Measurements from ENCODE around the gene OR2T34.
"Not testable (repeated sequence)": the region's sequence is repeated elsewhere in the genome, so short reads cannot be mapped to it uniquely, and the experiment has no call there.

Gene OR2T34, protein sequence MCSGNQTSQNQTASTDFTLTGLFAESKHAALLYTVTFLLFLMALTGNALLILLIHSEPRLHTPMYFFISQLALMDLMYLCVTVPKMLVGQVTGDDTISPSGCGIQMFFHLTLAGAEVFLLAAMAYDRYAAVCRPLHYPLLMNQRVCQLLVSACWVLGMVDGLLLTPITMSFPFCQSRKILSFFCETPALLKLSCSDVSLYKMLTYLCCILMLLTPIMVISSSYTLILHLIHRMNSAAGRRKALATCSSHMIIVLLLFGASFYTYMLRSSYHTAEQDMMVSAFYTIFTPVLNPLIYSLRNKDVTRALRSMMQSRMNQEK

DNA sequence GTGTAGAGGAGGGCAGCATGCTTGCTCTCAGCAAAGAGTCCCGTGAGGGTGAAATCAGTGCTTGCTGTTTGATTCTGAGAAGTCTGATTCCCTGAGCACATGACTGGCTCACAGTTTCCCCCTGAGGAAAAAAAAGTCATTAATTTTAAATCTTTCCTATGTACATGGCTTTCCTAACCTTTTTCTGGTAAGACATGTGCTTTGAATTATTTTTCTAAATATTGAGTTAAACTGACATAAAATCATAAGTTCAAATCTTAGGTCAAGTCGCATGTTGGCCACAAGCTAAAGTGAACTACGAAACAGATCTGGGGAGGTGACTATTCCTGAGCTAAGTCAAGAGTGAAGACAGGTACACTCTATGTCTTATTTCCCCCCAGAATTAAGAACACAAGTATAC is at the start of gene OR2T34:
Gene OR2T34, minus strand, starts transcription at position 101 of the 400 bp plus-strand sequence. Its CDS starts 0 bp downstream, at position 101.
- not testable (repeated sequence) for DNase-seq (ENCODE audit: extremely low spot score, insufficient read length, low read depth); FAIRE-seq

GRCh38 chr1:248622570-248623001 is 48.0 kb upstream of the OR2T34 start:
- FAIRE-seq (peak; percentile 88), DNase-seq (ENCODE audit: extremely low spot score, insufficient read length, low read depth) (peak; percentile 42)

DNA sequence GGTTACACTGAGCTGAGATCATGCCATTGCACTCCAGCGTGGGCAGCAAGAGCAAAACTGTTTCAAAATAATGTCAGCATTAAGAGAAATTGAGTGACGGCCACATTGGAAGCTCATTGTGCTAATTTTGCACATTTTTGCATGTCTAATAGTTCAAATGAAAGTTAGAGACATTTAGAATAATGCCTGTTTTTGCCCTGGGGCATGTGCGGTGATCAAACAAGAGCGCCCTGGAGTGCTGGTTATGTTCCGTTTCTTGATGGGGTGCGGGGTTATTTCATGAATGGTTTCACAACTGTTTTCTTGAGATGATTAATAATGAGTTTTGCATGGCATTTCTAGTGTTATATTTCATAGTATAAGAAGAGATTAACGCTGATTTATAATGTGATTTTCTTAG is 47.2 kb upstream of the OR2T34 start:
- DNase-seq (ENCODE audit: extremely low spot score, insufficient read length, low read depth) (no peak), FAIRE-seq (peak; percentile 39)

DNA sequence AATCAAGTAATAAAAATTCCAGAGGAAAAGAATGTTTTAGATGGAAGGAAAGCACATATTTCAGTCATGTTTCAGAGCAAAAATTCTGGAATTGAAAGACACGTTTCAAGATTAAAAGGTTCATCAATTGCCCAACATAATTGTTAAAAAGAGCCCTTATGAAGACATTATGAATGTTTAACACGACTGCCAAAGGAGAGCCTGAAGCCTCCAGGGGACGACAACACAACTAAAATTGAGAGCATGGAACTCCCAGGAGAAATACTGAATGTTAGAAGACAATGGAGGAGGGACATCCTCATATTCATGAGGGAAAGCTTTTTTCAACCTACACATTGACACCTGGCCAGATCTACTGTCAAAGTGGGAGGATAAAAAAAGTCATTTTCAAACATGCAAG is 44.3 kb upstream of the OR2T34 start:
- peak; percentile 82 for FAIRE-seq
- no peak for DNase-seq (ENCODE audit: extremely low spot score, insufficient read length, low read depth)

DNA sequence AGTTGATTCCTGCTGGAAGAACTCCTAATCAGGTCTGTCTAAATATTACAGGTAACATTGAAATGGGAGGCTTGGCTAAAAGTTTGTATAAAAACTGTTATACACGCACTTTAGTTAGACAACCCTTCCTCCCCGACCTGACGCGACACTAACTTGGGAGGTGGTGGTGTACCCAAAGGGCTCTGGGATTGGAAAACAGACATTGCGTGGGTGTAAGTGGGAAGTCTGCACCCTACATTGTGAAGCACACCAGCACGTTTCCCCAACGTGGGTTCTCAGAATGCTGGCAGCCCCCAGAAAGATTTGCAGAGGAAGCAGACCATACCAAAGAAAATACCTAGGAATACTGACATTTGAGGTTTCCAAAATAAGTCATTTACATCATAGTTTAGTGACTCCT is 43.6 kb upstream of the OR2T34 start:
- DNase-seq (ENCODE audit: extremely low spot score, insufficient read length, low read depth) (no peak), FAIRE-seq (no peak)

DNA sequence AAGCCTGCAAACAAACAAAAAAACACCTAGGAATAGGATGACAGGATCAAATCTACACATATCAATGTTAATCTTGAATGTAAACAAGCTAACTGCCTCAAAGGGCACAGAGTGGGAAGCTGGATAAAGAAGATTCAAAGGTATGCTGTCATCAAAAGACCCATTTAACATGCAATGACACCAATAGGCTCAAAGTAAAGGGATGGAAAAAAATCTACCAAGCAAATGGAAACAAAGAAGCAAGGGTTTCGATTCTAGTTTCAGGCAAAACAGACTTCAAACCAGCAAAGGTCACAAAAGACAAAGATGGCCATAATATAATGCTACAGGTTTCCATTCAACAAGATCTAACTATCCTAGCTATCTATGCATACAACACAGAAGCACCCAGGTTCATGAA is 39.2 kb upstream of the OR2T34 start:
- FAIRE-seq (peak; percentile 39), DNase-seq (ENCODE audit: extremely low spot score, insufficient read length, low read depth) (no peak)

- FAIRE-seq (no peak), DNase-seq (ENCODE audit: extremely low spot score, insufficient read length, low read depth) (no peak)
These were observed 37.4 kb upstream of the OR2T34 start for GRCh38 chr1:248611883-248612414.

- FAIRE-seq: no peak
- no peak for DNase-seq (ENCODE audit: extremely low spot score, insufficient read length, low read depth)
These were observed 35.7 kb upstream of the OR2T34 start for GRCh38 chr1:248610301-248610700.

DNA sequence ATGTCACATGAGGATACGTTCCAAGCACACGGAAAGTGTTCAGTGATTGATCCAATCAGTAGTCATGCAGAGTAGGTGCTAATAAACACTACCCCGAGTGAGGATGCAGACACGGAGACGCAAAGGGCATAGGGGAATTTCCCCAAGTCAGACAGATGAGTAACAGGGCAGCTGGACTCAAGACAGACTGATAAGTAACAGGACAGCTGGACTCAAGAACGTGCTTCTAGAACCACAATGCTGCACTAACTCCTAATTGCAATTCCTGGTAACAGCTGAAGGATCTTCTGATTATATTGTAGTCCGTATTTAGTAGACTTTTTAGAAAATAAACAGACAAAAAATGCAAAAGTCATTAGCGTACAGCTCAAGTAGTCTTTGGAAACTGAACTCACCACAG is 24.8 kb upstream of the OR2T34 start:
- FAIRE-seq (no peak), DNase-seq (ENCODE audit: extremely low spot score, insufficient read length, low read depth) (no peak)

DNA sequence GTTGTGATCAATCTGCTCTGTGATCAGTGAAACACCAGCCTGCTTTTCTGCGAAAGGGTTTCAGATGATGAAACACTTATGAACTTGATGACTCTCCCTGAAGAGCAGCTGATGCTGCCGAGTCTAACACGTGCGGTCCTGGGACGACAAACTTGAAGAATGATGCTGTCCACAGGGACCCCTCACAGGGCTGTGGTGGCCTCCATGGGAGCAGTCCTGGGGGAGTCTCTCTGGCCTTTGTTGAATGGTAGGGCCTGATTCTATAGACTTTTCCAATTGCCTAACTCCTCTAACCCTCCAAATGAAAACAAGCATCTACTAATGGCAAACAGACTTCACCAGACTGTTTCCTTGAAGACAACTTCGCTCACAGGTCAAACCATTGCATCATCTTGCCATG is 23.0 kb upstream of the OR2T34 start, which contains the start of gene OR2T10:
Gene OR2T10, minus strand, starts transcription at position 112 of the 400 bp plus-strand sequence. CDS start 3,932 bp downstream, outside the sequence.
- FAIRE-seq (no peak), DNase-seq (ENCODE audit: extremely low spot score, insufficient read length, low read depth) (no peak)

DNA sequence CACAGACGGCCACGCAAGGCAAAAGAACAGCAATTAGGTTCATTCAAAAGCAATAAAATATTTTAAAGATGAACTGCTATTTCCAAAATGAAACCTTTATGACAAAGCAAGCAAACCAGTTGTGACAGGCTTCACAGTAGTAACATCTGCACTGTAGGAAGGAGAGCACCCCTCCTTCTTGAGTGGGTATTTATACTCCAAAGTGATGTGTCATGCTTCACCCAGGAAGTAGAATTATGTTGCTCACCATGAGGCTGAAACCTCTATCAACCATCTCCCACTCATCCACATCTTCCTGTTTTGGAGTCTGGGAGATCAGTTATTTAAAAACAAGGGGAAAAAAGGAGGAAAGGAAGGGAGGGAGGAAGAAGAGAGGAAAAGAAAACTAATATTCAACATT is 22.1 kb upstream of the OR2T34 start:
- FAIRE-seq (no peak), DNase-seq (ENCODE audit: extremely low spot score, insufficient read length, low read depth) (no peak)

DNA sequence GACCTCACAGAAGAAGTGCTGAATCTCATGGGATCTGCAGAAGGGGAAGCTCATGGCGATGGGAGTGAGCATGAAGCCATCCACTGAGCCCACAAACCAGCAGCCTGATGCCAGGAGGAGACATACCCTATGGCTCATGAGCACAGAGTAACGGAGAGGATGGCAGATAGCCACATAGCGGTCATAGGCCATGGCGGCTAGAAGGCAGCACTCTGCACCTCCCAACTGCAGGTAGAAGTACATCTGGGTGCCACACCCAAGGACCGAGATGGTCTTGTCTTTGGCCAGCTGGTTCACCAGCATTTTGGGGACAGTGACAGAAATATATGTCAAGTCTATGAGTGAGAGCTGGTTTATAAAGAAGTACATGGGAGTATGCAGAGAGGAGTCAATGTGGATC is 18.7 kb upstream of the OR2T34 start:
- DNase-seq (ENCODE audit: extremely low spot score, insufficient read length, low read depth) (no peak), FAIRE-seq (no peak)

- DNase-seq (ENCODE audit: extremely low spot score, insufficient read length, low read depth) (no peak), FAIRE-seq (no peak)
These were observed 18.1 kb upstream of the OR2T34 start for GRCh38 chr1:248592655-248593054.

DNA sequence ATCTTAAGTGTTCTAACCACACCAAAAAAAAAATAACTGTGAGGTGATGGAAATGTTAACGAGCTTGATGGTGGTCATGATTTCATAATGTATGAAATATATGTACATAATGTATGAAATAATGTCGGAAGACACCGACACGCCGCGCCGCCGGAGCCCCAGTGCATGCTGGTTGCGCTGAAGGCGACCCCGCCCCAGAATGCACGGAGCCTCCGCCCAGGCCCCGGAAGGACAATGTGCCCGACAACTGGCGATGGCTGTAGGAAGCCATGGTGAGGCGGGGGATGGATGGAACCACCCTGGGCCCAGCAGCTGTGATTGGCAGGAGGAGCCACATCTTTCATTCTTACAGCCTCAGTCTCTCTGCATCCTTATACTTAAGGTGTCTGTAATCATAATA is 15.5 kb upstream of the OR2T34 start:
- DNase-seq (ENCODE audit: extremely low spot score, insufficient read length, low read depth): no peak
- FAIRE-seq: no peak

DNA sequence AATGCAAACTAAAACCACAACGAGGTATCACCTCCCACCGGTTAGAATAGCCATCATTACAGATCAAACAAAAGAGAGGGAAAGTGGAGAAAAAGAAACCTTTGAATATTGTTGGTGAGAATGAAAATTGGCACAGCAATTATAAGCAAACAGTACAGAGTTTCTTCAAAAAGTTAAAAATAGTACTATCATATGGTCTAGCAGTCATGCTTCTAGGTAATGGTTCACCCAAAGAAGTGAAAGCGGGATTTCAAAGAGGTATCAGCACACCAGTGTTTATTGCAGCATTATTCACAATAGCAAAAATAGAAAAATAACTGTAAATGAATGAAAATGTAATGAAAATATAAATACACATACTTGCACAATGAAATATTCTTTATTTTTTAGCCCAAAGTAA is 14.8 kb upstream of the OR2T34 start:
- FAIRE-seq (no peak), DNase-seq (ENCODE audit: extremely low spot score, insufficient read length, low read depth) (no peak)

GRCh38 chr1:248585266-248585665 is 10.7 kb upstream of the OR2T34 start:
- DNase-seq (ENCODE audit: extremely low spot score, insufficient read length, low read depth) (no peak), FAIRE-seq (peak; percentile 68)

GRCh38 chr1:248576260-248576980 is 1.9 kb upstream of the OR2T34 start:
- DNase-seq (ENCODE audit: extremely low spot score, insufficient read length, low read depth) (no peak), FAIRE-seq (no peak)

- not testable (repeated sequence) for DNase-seq (ENCODE audit: extremely low spot score, insufficient read length, low read depth); FAIRE-seq
These were observed 701 bp downstream of the OR2T34 start for GRCh38 chr1:248573856-248574255.

- DNase-seq (ENCODE audit: extremely low spot score, insufficient read length, low read depth); FAIRE-seq: not testable (repeated sequence)
These were observed 2.5 kb downstream of the OR2T34 start for GRCh38 chr1:248572049-248572448.

DNA sequence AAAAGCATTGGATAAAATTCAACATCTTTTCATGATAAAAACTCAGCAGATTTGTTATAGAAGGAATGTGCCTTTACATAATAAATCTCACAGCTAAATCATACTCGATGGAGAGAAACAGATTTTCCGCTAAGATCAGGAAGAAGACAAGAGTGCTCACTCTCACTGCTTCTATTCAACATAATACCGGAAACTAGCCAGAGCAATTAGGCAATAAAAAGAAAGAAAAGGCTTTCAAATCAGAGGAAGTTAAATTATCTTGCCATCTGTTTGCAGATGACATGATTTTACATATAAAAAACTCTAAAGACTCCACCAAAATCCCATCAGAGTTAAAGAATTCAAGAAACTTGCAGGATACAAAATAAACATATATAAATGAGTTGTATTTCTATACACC is 3.7 kb downstream of the OR2T34 start:
- not testable (repeated sequence) for DNase-seq (ENCODE audit: extremely low spot score, insufficient read length, low read depth); FAIRE-seq

DNA sequence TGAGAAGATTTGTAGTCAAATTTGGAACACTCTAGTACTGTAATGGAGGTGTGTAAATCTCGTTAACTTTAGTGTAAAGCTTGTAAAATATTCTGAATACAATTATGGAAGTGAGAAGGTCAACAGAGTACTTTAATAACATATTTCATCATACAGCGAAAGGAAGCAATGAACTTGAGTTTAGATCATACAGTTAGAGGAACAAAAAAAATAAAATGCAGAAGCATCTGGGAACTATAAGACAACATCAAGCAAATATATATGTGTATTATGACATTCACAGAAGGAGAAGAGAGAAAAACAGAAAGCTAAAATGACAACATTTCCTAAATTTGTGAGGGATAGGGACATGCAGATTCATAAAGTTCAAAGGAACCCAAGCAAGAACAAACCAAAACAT is 5.5 kb downstream of the OR2T34 start:
- DNase-seq (ENCODE audit: extremely low spot score, insufficient read length, low read depth); FAIRE-seq: not testable (repeated sequence)
